HG03135 (cell line): ENCODE measurements around the gene CMSS1.

Experiments used
- ATAC-seq: cut with Tn5 transposase; IDR thresholded peaks from one replicate; pipeline ENCODE4 v1.9.1; 2021; ENCODE audit warnings: mild to moderate bottlenecking, moderate library complexity; ENCODE audit not compliant: unreplicated experiment

The CMSS1 gene

GRCh38 chr3:99928771-99929744 lies 111.4 kb downstream of the CMSS1 start:
- ATAC-seq, result no peak

DNA sequence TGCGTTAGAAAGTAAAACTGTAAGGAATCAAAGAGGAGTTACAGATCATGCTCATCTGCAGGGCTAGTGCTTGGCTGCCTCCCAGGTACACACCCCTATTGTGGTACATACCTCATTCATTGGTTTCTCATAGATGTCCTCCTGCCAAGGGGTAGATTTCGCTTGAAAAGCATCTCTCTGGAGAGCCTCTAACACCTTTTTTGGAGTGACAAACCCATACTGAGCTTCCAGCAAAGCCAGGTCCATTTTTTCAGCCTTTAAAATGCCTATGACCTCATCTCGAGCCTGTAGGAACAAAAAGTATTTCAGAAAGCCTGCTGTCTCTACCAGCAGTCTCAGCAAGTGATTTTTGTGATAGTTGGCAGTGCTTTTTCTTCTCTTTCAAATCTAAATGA lies 112.1 kb downstream of the CMSS1 start:
- no peak for ATAC-seq

GRCh38 chr3:99931059-99931458 lies 113.4 kb downstream of the CMSS1 start:
- no peak for ATAC-seq

DNA sequence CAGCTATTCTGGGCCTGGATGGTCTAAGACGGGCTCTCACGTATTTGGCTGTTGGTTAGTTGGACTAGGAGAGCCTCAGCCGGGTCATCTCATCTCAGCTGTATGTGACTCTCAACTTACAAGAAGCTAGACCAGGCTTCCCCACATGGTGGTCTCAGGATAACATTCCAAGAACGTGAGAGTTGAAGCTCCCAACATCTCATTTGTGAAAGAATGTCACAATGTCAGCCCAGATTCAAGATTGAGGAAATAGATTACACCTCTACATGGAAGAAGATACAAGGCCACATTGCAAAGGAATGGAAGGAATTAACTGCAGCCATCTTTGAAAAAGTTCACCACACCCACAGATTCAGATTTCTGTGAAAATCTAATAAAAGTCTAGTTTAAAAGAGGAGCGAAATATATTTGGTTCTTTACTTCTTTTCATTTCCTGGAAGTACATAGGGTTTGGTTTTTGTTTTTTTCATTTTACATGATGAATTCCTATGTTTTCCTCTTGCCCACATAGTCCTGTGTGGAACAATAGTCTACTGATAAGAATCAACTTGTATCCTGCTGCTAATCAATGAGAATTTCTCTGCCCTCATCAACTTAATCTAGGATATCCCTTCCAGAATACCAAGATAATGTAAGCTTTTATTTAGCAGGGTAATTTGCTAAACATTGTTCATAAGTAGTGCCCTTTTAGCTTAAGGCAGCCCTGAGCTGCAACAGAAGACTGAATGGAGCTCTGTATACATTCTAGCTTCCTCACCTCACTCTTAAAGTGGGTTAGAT lies 116.5 kb downstream of the CMSS1 start:
- ATAC-seq, result no peak

DNA sequence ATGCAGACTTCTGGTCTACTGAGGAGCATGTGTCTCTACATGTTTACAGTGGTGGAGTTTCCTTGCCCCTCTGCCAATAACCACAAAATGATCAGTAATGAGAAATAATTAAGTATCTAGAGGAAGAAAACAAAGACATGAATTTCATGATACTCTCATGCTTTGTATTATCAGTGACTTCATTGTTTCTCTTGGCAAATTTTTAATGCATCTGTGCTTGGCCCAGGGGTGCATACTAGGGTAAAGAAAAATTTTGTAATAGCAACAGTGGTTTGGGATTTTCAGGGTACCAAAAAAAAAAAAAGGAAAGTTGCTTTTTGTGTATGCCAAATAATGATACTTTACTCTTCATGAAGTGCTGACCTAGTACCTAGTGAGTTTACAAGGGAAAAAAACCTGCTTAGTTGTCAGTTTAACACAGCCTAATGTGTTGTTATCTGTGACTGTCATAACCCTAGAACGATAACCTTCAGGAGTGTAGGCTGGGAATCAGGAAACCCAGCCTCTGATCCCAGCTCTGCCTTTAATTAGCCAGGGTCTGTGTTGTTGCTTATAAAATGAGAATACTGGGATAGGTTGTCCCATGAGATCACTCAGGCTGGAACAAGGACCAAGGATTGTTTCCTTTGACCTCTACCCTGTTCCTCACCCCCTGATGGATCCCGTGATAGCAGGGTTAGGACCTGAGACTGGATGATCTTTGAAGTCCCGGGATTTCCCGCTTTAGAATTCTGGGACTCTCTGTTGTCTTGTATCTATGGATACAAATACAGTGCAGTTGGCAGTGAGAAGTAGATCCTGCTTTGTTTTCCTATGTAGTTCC lies 117.5 kb downstream of the CMSS1 start:
- ATAC-seq, result no peak

GRCh38 chr3:99938270-99938911 lies 120.7 kb downstream of the CMSS1 start:
- ATAC-seq, result no peak

DNA sequence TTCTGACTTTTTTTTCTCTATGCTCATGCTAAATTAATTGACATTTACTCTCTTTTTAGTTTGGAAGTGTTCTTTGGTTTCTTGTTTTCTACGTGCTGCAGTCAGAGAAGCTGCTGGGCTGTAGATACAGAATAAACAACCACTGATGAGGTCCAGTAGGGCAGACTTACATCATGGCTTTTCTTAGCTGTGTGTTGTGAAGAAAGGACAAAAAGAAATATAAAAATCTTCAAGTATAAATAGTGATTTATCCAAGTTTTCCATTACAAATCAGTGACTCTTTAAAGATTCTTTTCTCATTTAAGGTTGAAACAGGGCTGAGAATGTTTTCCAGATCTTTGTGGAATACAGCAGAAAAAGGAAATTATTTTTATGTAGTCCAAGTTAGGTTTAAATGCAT lies 122.2 kb downstream of the CMSS1 start:
- no peak for ATAC-seq

GRCh38 chr3:99940350-99940749 lies 122.7 kb downstream of the CMSS1 start:
- ATAC-seq, result no peak

DNA sequence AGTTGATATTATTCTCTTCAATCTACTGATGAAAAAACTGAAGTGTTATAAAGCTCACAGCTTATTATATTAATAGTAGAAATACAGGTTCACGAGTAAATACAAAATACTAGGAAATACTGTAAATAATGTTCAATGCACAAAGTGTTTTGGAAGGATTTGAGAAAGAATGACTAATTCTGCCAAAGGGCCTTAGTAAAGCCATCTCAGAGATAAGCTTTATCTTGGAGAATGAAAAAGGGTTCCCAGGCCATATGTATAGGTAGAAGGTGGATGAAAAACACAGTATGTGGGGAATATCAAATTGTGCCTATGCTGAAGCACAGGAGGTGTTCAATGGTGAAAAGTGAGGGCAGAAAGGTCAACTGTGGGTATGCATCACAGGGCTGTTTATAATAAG lies 123.5 kb downstream of the CMSS1 start:
- ATAC-seq, result no peak

DNA sequence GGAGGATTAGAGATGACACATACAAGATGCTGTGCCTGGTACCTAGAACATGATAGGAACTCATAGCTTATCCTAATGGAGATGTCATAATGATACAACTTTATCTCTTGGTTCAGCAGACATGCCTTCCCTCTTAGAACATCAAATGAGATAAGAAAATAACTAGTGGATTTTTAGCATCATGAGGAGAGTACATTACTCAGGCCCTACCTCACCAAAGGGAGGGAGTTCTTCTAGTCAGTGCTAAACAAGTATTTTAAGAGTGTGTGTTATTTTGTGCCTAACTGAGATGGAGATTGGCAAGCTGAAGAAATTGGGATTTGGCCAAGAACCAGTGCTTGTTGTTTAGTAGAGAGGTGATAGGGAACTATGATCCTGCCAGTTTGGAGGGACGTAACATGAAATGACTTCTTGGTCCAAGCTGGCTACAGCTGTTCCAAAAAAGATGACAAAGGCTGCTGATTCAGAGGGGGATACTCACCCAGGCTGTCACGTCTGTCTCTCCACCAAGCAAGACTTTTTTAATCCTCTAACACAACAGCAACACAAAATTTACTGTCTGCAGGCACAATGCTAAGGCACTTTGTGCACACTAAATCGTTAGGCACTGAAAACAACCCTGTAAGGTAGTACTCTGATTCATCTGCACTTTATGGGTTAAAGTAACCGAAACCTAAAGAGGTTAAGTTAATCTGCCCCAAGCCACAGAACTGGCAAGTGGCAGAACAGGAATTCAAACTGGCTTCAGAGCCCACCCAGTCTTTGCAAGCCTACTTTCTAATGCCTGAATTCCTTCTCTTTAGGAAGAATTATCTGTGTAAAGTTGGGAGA lies 126.5 kb downstream of the CMSS1 start:
- ATAC-seq, result no peak

DNA sequence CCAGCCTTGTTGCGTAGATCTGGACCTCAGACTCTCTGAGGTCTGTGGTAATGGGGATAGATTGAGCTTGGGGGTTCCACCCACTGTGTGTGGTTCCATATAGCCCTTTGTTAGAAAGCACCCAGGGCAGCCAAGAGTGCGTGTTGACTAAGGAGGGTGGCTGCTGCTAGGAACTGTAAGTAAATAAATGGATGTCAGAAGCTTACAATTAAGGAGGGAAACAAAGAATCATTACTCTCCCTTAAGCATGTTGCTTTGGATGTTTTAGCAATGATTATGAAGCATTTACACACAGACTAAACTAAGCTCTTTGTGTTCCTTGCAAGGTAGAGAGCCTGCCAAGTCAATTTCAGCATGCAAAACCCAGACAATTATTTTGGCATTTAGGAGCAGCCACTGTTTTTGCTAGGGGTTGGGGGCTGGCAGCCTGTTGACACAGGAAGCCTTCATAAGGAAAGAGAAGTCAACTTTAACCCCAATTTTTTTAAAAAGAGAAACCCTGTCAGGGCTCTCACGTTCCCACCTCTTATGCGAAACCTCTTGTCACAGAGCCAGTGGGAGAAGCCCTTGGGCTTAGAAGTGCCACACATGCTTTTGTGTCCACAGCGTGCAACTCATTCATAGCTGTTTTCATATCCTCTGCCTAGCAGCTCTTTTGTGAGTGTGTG lies 127.8 kb downstream of the CMSS1 start:
- ATAC-seq, result no peak

- no peak for ATAC-seq
Observed at GRCh38 chr3:99947356-99947755, 129.7 kb downstream of the CMSS1 start.

GRCh38 chr3:99948467-99949089 lies 130.9 kb downstream of the CMSS1 start:
- no peak for ATAC-seq

GRCh38 chr3:99949956-99950670 lies 132.5 kb downstream of the CMSS1 start:
- ATAC-seq, result no peak

DNA sequence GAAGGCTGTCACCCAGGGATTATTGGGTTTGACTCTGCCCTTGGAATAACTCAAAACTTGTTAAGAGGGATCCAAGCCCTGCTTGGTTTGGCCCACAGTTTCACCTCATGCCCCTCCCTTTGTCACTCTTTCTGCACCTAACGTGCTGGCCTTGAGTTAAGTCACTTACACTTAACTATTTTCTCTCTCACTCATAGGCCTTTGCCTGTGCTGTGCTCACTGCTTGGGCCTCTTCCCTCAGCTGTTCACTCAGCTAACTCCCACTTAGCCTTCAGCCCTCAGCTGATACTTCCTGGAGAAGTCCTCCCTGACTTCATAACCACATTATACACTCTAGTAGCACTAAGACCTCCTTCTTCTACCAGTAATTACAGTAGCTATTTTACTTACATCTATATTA lies 133.3 kb downstream of the CMSS1 start:
- ATAC-seq, result no peak

- no peak for ATAC-seq
Observed at GRCh38 chr3:99951701-99952100, 134.0 kb downstream of the CMSS1 start.

DNA sequence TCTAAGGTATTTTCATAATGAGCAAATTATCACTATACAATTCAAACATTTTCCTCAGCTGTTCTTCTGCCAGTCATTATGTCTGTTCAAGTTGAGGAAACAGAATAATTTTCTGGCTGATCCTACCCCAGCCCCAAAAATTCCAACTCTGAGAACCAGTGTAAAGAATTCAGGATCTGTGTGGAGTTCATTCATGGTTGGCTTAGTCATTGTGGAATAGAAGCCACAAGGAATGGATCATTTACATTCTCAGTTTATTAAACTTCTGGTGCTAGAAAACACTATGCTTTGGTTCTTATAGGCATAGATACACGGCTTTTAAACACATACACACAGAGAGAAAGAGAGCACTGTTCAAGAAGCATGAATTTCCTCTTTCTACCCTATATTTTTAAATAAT lies 134.6 kb downstream of the CMSS1 start:
- ATAC-seq, result no peak

DNA sequence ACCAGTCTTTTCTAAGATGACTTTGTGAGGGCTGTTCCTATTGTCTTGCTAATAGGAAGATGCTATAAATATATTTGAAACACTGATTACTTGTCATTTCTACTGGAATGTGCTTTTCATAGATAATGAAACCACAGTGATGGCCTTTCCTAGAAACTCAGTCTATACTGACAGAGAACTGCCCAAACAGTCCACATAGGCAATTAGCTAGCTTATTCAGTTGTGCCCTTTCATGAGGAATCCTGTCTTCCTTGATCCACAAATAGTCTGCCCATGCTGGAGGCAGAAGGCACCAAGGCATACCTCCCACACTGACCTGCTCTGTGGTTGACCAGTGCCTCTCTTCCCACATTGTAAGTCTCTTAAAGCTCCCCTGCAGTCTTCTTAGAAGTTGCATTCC lies 135.9 kb downstream of the CMSS1 start:
- no peak for ATAC-seq
